ENCODE data around the gene C8G. TPM values are rescaled to one million over a fixed set of nuclear protein-coding genes. Genes with fewer than 3 reads are reported as not detected.
A peak's percentile ranks its signal among the peaks of the same experiment; 100 is the strongest.

C8G gene
- total RNA-seq, 1 donor from 2014 or later, result 2.8 TPM

- no peak for TF ChIP-seq CTCF (IDR thresholded peaks at IDR 0.05; ENCODE audit: unreplicated experiment)
- H3K9me3 Mint-ChIP-seq (ENCODE audit: low read depth), result no peaks in the 10 kb centered on the region
- no peak overlapping the region for H3K4me3 Mint-ChIP-seq (ENCODE audit: low read depth)
- H3K4me1 Mint-ChIP-seq (ENCODE audit: low read depth), result no peaks in the 10 kb centered on the region
- no peaks in the 10 kb centered on the region for H3K27me3 Mint-ChIP-seq
- no peak for DNase-seq (ENCODE audit: low spot score, unreplicated experiment)
- peak overlapping the region; percentile 74 for H3K27ac Mint-ChIP-seq
- H3K36me3 Mint-ChIP-seq (ENCODE audit: insufficient read depth), result peaks cover 18% of the 10 kb centered on the region
These were observed 44.0 kb upstream of the C8G start for GRCh38 chr9:136900988-136901515.

- DNase-seq (ENCODE audit: low spot score, unreplicated experiment), result no peak
- H3K4me1 Mint-ChIP-seq (ENCODE audit: low read depth), result no peaks in the 10 kb centered on the region
- TF ChIP-seq CTCF (IDR thresholded peaks at IDR 0.05; ENCODE audit: unreplicated experiment), result no peak
- no peaks in the 10 kb centered on the region for H3K27me3 Mint-ChIP-seq
- H3K9me3 Mint-ChIP-seq (ENCODE audit: low read depth), result no peaks in the 10 kb centered on the region
- peak overlapping the region; percentile 74 for H3K27ac Mint-ChIP-seq
- H3K4me3 Mint-ChIP-seq (ENCODE audit: low read depth), result no peak overlapping the region
- H3K36me3 Mint-ChIP-seq (ENCODE audit: insufficient read depth), result peaks cover 20% of the 10 kb centered on the region
These were observed 43.4 kb upstream of the C8G start for GRCh38 chr9:136901516-136902258.

- no peak overlapping the region for H3K27ac Mint-ChIP-seq
- H3K27me3 Mint-ChIP-seq, result no peaks in the 10 kb centered on the region
- no peak overlapping the region for H3K4me3 Mint-ChIP-seq (ENCODE audit: low read depth)
- DNase-seq (ENCODE audit: low spot score, unreplicated experiment), result no peak
- H3K4me1 Mint-ChIP-seq (ENCODE audit: low read depth), result no peaks in the 10 kb centered on the region
- no peak for TF ChIP-seq CTCF (IDR thresholded peaks at IDR 0.05; ENCODE audit: unreplicated experiment)
- no peaks in the 10 kb centered on the region for H3K9me3 Mint-ChIP-seq (ENCODE audit: low read depth)
- H3K36me3 Mint-ChIP-seq (ENCODE audit: insufficient read depth), result peaks cover 20% of the 10 kb centered on the region
These were observed 42.7 kb upstream of the C8G start for GRCh38 chr9:136902259-136902821.

GRCh38 chr9:136903041-136903554, 41.9 kb upstream of the C8G start:
- H3K27me3 Mint-ChIP-seq, result no peaks in the 10 kb centered on the region
- no peaks in the 10 kb centered on the region for H3K4me1 Mint-ChIP-seq (ENCODE audit: low read depth)
- H3K4me3 Mint-ChIP-seq (ENCODE audit: low read depth), result no peak overlapping the region
- H3K9me3 Mint-ChIP-seq (ENCODE audit: low read depth), result no peaks in the 10 kb centered on the region
- peaks cover 20% of the 10 kb centered on the region for H3K36me3 Mint-ChIP-seq (ENCODE audit: insufficient read depth)
- no peak for DNase-seq (ENCODE audit: low spot score, unreplicated experiment)
- no peak for TF ChIP-seq CTCF (IDR thresholded peaks at IDR 0.05; ENCODE audit: unreplicated experiment)
- no peak overlapping the region for H3K27ac Mint-ChIP-seq

- H3K4me3 Mint-ChIP-seq (ENCODE audit: low read depth), result no peak overlapping the region
- no peaks in the 10 kb centered on the region for H3K9me3 Mint-ChIP-seq (ENCODE audit: low read depth)
- no peak for DNase-seq (ENCODE audit: low spot score, unreplicated experiment)
- no peak overlapping the region for H3K27ac Mint-ChIP-seq
- no peaks in the 10 kb centered on the region for H3K27me3 Mint-ChIP-seq
- no peaks in the 10 kb centered on the region for H3K4me1 Mint-ChIP-seq (ENCODE audit: low read depth)
- H3K36me3 Mint-ChIP-seq (ENCODE audit: insufficient read depth), result peaks cover 14% of the 10 kb centered on the region
- no peak for TF ChIP-seq CTCF (IDR thresholded peaks at IDR 0.05; ENCODE audit: unreplicated experiment)
These were observed 38.8 kb upstream of the C8G start for GRCh38 chr9:136906266-136906665.

All from progenitor cell of endocrine pancreas (in vitro differentiated cells).